ES-I3 (cell line): ENCODE results near the gene SLC27A4.

Experiments used
- H3K36me3 ChIP-seq: 2 replicates; pipeline ENCODE4 v1.6.1; 2013; ENCODE audit warnings: mild to moderate bottlenecking, low read length, control low read depth, moderate library complexity; ENCODE audit not compliant: insufficient read depth
- H3K4me1 ChIP-seq: 2 replicates; pipeline ENCODE4 v1.6.1; 2013; ENCODE audit warnings: mild to moderate bottlenecking, control low read depth, low read length; ENCODE audit not compliant: insufficient read depth
- H3K9ac ChIP-seq: 2 replicates; pipeline ENCODE4 v1.6.1; 2013; ENCODE audit warnings: low read depth, mild to moderate bottlenecking, low read length, moderate library complexity
- H3K9me3 ChIP-seq: 2 replicates; pipeline ENCODE4 v1.6.1; 2013; ENCODE audit warnings: mild to moderate bottlenecking, low read length, moderate library complexity; ENCODE audit not compliant: control insufficient read depth, insufficient read depth

Gene SLC27A4

DNA sequence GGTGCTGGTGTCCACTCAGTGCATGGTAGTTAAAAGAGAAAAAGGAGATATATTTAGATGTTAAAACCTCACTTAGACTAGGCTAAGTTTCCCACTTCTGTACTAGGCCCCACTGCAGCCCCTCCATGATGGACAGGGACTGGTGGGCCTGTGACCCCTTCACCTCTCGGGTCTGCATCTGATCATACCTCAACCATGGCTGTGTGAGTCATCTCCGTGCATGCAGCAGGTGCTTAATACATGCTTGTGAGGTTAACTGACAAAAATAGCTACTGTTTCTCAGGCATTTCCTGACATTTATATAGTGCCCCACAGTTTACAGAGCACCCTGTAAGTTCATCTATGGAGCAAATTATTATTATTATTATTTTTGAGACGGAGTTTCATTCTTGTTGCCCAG is 22.4 kb downstream of the SLC27A4 start:
- H3K4me1 ChIP-seq: peaks cover 23% of the 10 kb centered on the region
- H3K36me3 ChIP-seq: no peaks in the 10 kb centered on the region; the same call in 1 of the 2 replicates
- H3K9ac ChIP-seq: no peak overlapping the region
- H3K9me3 ChIP-seq: no peaks in the 10 kb centered on the region

DNA sequence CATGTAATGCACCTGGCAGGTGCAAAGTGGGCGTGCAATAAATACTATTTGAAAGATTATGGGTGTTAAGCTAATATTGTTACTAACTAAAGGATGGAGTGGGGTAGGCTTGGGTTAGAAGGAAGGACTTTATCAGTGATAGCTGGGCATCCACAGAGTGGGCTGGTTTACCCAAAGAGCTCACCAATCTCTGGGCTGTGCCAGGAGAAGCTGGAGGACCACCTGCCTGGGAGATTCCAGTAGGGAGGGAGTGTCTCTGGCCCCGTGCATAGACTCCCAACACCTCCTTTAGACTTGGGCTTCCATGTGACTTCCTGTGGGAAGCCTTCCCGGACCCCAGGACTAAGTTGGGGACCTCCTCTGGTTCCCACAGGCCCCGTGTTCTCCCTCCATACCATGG is 25.2 kb downstream of the SLC27A4 start:
- peaks cover 23% of the 10 kb centered on the region for H3K4me1 ChIP-seq
- no peaks in the 10 kb centered on the region for H3K9me3 ChIP-seq
- peak overlapping the region; percentile 45 for H3K9ac ChIP-seq
- no peaks in the 10 kb centered on the region for H3K36me3 ChIP-seq

DNA sequence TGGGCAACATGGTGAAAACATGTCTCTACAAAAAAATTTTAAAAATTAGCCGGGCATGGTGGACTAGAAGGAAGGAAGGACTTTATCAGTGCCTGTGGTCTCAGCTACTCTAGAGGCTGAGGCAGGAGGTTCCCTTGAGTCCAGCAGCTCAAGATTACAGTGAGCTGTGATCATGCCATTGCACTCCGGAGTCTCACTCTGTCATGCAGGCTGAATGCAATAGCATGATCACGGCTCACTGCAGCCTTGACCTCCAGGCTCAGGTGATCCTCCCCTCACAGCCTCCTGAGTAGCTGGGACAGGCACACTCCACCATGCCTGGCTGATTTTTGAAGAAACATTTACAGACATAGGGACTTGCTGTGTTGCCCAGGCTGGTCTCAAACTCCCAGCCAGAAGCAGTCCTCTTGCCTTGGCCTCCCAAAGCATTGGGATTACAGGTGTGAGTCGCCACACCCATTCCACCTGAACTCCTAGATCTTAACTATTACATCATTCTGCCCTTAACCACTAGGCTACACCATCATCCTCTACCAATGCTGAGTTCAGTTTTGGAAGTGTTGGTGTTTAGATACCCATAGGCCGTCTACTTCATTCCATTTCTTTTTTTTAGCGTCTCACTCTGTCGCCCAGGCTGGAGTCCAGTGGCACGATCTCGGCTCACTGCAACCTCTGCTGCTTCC is 28.8 kb downstream of the SLC27A4 start:
- Histone ChIP-seq H3K4me1 (peaks cover 12% of the 10 kb centered on the region), H3K9me3 (no peaks in the 10 kb centered on the region), H3K36me3 (no peaks in the 10 kb centered on the region), H3K9ac (no peak overlapping the region)

DNA sequence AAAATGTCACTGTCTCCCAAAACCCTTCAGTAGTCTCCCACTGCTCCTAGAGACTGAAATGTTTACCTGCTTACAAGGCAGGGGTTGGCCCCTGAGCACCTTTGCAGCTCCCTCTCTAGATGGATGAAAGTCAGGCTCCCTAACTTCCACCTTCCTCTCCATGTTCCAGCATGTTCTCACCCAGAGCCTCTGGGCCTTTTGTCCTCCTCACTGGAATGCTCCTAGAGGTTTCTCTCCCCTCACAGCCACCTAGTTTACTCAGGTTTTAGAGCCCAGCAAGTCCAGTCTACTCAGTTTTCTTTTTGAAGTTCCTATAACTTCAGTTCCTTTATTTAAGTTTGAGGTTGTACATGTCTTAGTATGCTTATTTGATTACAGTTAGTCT is 30.0 kb downstream of the SLC27A4 start:
- Histone ChIP-seq H3K9ac (peak overlapping the region; percentile 69), H3K9me3 (no peaks in the 10 kb centered on the region), H3K36me3 (no peaks in the 10 kb centered on the region), H3K4me1 (peaks cover 5% of the 10 kb centered on the region)

DNA sequence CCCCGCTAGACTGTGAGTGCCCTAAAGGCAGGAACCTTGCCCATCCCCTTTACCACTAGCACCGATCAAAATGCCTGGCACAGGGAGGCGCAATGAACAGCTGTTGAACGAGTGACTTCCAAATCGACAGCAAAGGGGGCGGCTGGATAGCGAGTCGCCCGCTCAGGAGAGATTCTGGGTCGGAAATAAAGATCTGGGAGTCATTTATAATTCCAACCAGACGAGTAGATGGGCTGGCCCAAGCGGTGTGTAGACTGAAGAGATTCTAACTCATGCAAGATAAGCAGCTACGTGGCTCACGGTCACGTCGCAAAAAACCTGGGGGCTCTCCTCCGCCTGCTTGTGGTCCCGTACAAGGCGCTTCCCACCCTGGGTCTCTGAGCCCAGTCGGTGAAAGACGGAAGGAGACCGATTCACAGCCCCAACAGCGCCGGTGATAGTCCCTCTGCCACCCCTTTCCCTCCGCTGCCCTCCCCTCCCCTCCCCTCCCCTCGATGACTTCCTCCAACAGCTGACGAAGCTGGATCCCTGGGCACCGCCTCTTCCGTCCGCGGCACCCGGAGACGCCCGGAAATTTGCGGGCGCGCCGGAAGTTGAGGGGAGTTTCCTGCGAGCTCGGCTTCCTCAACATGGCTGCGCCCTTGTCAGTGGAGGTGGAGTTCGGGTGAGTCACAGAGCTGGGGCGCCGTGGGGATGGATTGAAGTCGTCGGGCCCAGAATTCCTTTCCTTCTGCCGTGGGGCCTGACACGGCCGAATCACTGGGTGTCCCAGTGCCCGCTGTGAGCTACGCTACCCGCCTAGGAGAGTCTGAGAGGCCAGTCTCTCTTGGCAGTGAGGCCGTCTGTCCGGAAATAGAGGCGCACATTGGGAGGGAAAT is 30.7 kb downstream of the SLC27A4 start, which contains the start of gene URM1:
URM1 (plus strand) TSS at position 623 of the 878 bp plus-strand sequence; CDS start at position 630, 7 bp downstream.
- Histone ChIP-seq H3K36me3 (no peaks in the 10 kb centered on the region), H3K9me3 (no peaks in the 10 kb centered on the region), H3K4me1 (0 out of 2 replicates have a peak, but pooled peaks cover 3% of the 10 kb centered on the region), H3K9ac (peak within 1 kb of the TSS; percentile 69)

DNA sequence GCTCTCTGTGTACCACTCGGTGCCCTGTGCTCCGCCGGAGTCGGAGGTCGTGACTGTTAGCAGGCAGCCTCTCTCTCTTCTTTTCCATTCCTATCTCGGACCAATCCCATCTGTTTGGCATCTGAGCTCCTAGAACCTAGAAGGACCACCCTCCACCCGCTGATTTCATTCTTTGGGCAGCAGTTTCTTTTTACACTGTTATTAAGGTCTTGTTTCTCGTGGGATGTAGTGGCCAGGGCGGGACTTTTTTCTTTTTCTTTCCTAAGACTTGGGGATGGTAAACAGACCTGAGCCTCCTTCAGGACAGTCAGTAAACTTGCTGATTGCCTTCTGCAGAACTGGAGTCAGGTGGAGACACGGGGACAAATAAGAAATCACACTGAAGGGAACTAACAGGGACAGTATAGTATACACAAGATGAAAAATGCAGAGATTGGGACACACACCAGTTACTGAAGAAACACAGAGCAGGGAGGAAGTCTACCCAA is 31.3 kb downstream of the SLC27A4 start:
- peak overlapping the region; percentile 69 for H3K9ac ChIP-seq
- no peaks in the 10 kb centered on the region for H3K36me3 ChIP-seq
- no peaks in the 10 kb centered on the region for H3K9me3 ChIP-seq
- H3K4me1 ChIP-seq: 0 out of 2 replicates have a peak, but pooled peaks cover 5% of the 10 kb centered on the region

DNA sequence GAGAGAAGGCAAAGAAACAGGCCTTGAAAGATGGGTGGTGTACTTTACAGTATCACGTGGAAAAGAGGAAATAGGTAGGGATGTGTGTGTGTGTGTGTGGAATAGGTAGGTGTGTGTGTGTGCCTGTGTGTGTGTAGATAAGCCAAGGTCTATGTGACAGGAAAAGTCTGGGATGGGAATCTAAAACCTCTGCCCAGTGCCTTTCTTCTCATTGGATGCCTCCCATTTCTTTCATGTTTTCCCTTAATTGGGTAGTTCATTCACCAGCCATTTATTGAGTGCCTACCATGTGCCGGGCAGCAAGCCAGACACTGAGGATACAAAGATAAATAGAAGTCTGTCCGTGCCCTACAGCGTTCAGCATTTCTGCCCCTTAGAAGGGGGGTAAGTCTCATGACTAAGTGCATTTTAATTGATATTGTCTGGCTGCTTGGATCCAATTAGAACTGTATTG is 31.9 kb downstream of the SLC27A4 start:
- Histone ChIP-seq H3K36me3 (no peaks in the 10 kb centered on the region), H3K9me3 (no peaks in the 10 kb centered on the region), H3K9ac (peak overlapping the region; percentile 69; the same call in 1 of the 2 replicates), H3K4me1 (0 out of 2 replicates have a peak, but pooled peaks cover 5% of the 10 kb centered on the region)

DNA sequence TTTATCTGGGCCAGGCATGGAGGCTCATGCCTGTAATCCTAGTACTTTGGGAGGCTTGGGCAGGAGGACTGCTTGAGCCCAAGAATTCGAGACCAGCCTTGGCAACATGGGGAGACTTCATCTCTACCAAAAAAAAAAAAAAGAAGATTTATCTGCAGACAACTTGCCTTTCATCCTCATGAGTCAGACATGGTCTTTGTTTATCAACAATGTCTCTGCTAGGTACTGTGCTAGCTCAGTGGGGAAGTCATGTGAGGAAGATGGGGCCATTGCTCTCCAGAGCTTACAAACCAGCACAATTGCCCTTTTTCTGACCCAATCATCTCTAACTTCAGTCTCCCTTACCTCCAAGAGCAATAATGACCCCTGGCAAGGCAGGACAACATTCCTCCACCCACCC is 32.5 kb downstream of the SLC27A4 start:
- Histone ChIP-seq H3K36me3 (no peaks in the 10 kb centered on the region), H3K4me1 (0 out of 2 replicates have a peak, but pooled peaks cover 5% of the 10 kb centered on the region), H3K9ac (no peak overlapping the region), H3K9me3 (no peaks in the 10 kb centered on the region)

DNA sequence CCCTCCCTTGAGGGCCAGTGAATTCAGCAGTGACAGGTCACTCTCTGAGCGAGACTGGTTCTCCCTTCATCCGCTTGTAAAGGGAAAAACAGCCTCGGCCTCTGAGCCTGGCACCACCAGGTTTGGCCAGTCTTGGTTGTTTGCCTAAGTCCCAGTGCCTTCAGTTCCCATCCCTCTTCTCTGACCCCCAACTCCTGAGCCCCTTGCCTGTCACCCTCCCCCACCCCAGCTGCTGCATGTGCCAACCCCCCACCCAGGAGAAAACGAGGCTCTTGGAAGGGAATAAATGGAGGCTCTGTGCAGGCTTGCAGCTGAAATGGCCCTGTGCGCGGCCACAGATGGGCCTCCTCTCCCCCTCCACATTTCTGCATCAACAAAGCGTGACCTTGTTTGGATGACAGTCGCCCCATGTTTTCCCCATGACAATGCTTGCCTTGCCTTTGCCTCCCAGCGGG is 33.9 kb downstream of the SLC27A4 start:
- no peak overlapping the region for H3K9ac ChIP-seq
- H3K36me3 ChIP-seq: no peaks in the 10 kb centered on the region; the same call in 1 of the 2 replicates
- no peaks in the 10 kb centered on the region for H3K9me3 ChIP-seq
- H3K4me1 ChIP-seq: 0 out of 2 replicates have a peak, but pooled peaks cover 5% of the 10 kb centered on the region

DNA sequence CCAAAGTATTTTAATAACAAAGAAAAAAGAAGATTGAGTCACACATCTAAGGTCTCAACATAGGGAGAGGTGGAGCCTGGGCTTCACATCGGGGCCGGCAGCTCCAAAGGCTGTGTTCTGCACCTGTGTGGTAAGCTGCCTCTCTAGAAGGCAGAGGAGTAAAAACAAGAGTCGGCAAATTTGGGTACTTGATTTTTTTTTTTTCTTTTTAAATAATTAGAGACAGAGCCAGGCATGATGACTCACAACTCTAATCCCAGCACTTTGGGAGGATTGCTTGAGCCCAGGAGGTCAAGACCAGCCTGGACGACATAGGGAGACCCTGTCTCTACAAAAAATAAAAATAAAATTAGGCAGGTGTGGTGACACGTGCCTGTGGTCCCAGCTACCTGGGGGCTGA is 35.5 kb downstream of the SLC27A4 start:
- Histone ChIP-seq H3K9me3 (no peaks in the 10 kb centered on the region), H3K4me1 (0 out of 2 replicates have a peak, but pooled peaks cover 5% of the 10 kb centered on the region), H3K36me3 (no peaks in the 10 kb centered on the region; the same call in 1 of the 2 replicates), H3K9ac (no peak overlapping the region; the same call in 1 of the 2 replicates)

DNA sequence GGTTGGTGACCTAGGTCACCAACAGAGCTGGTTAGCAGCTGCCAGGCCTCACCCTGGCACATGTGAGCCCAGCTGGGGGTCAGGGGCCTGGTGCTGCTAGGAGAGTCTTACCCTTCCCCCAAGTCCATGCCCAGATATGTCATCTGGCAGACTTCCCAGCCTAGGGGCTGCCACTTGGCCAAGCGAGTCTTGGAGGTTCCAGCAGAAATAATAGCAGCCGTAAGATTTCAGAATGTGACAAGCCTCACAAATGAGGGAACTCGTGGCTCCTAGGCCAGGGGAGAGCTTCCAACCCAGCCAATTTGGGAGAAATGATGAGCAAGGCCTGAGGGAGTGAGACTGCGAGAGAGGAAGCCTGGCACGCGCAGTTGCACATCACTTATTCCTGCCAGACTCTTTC is 41.9 kb downstream of the SLC27A4 start:
- no peaks in the 10 kb centered on the region for H3K9me3 ChIP-seq
- H3K9ac ChIP-seq: no peak overlapping the region

DNA sequence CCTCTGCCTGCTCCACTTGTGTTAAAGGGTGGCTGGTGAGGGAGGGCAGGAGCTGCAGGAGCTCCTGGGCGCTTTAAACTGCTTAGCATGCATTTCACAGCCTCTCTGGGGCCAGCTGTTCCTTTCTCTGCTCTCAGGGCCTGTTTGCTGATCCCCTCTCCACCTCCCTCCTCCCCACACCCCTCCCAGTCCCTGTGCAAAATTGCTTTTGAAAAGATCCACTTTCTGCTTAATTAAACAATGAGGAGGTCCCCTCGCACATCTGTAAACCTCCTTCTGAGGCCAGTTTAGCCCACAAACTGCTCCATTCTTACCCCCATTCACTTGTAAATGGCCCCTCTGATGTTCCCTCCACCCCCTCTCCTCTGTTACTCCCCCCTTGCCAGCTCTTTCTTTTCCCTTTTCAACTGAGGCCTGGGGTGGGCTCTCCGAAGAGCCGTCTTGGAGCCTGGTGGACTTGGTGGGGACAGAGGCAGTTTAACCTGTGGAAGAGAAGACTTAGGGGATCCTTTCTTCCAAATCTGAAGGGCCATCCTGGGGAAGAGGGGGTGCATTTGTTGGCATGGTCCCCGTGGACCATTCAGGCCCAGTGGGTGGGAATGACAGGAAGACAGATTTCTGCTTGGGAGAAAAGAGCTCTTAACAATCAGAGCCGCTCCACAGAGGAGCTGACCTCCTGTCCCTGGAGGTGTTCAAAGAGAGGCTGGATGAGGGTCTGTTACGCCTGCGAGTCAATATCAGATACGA is 42.9 kb downstream of the SLC27A4 start:
- H3K9me3 ChIP-seq: no peaks in the 10 kb centered on the region
- H3K36me3 ChIP-seq: no peaks in the 10 kb centered on the region; the same call in 1 of the 2 replicates
- H3K4me1 ChIP-seq: peaks cover 45% of the 10 kb centered on the region
- H3K9ac ChIP-seq: no peak overlapping the region; the same call in 1 of the 2 replicates

More for the DNA sequence above, 41.9 kb downstream of the SLC27A4 start:
- peaks cover 45% of the 10 kb centered on the region for H3K4me1 ChIP-seq
- H3K36me3 ChIP-seq: no peaks in the 10 kb centered on the region; the same call in 1 of the 2 replicates

DNA sequence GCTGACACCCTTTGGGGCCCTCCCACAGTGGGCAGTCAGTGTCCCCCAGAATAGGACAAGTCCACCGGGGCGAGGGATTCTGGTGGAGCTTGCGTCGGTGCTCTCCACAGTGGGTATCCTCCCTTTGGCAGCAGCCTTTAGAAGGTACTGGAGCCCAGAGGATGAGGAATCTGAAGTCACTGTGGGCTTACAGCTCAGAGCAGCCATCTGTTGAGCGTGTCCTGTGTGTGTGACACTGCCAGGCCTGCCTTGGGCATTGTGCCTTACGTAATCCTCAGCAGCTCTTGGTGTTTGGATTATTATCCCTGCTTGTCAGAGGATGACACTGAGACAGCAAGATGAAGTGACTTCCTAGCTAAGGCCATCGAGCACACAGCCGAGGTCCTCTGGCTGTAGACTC is 43.5 kb downstream of the SLC27A4 start:
- peaks cover 45% of the 10 kb centered on the region for H3K4me1 ChIP-seq
- H3K36me3 ChIP-seq: no peaks in the 10 kb centered on the region
- no peaks in the 10 kb centered on the region for H3K9me3 ChIP-seq
- H3K9ac ChIP-seq: no peak overlapping the region
